H1 (cell line): Measurements from ENCODE around the gene TNS3. TPM values are rescaled to one million over a fixed set of nuclear protein-coding genes. Genes with fewer than 3 reads are reported as not detected.
A peak's percentile ranks its signal among the peaks of the same experiment; 100 is the strongest.

Experiments
- CTCF ChIA-PET: fragments of 300-600 bp; sonication (Branson Sonifier 250); formaldehyde crosslinking; loops from one replicate; lab custom pipeline; 2021; ENCODE audit not compliant: partially characterized antibody; lab: Charles Lee
- POLR2A ChIA-PET: fragments of 300-600 bp; sonication (Branson Sonifier 250); formaldehyde crosslinking; loops from one replicate; lab custom pipeline; 2021; ENCODE audit warnings: inconsistent platforms; ENCODE audit not compliant: partially characterized antibody; lab: Charles Lee
- DNase-seq, 2 experiments: peaks; one replicate each; pipeline versions ENCODE4 v3.0.0 to v3.0.0-alpha.2; 2010 to 2022; ENCODE audit warnings: low spot score in 2 of 2, low read depth in 1 of 2, mixed read lengths in 1 of 2
- FAIRE-seq: peaks from 2 replicates; lab custom pipeline; 2011; peaks lifted over from hg19 to GRCh38; lab: Jason Lieb, UNC
- H2AFZ ChIP-seq: 2 replicates; pipeline ENCODE4 v1.8.1; 2012; ENCODE audit warnings: low read length, inconsistent platforms
- H2AK5ac ChIP-seq: 2 replicates; pipeline ENCODE4 v1.6.1; 2013; ENCODE audit warnings: low read depth, low read length
- H2BK120ac ChIP-seq: replicated peaks from 2 replicates; pipeline ENCODE3; 2013; ENCODE audit warnings: low read depth, low read length, inconsistent platforms
- H2BK12ac ChIP-seq: 2 replicates; pipeline ENCODE4 v1.6.1; 2013; ENCODE audit warnings: low read depth, low read length
- H2BK15ac ChIP-seq: 2 replicates; pipeline ENCODE4 v1.6.1; 2013; ENCODE audit warnings: low read length
- H2BK20ac ChIP-seq: 2 replicates; pipeline ENCODE4 v1.6.1; 2013; ENCODE audit warnings: low read length
- H2BK5ac ChIP-seq: 2 replicates; pipeline ENCODE4 v1.6.1; 2013; ENCODE audit warnings: low read depth, low read length
- H3K14ac ChIP-seq: 2 replicates; pipeline ENCODE4 v1.6.1; 2013; ENCODE audit warnings: inconsistent platforms; ENCODE audit not compliant: insufficient read length
- H3K18ac ChIP-seq: 2 replicates; pipeline ENCODE4 v1.6.1; 2013; ENCODE audit warnings: low read length; ENCODE audit errors: extremely low read depth
- H3K23ac ChIP-seq: 2 replicates; pipeline ENCODE4 v1.6.1; 2013; ENCODE audit warnings: inconsistent platforms; ENCODE audit not compliant: insufficient read length
- H3K23me2 ChIP-seq: 2 replicates; pipeline ENCODE4 v1.6.1; 2013; ENCODE audit warnings: low read depth, low read length
- H3K27ac ChIP-seq: 2 replicates; pipeline ENCODE4 v1.6.1; 2011; ENCODE audit warnings: low read depth, low read length, inconsistent platforms
- H3K27me3 ChIP-seq, 4 experiments: replicated peaks in 1 of 4; 1 replicate in 1 of 4; 2 replicates in 3 of 4; pipeline versions ENCODE4 v1.6.1 to v1.8.1; 2011 to 2013; ENCODE audit warnings: low read length in 3 of 4, mild to moderate bottlenecking in 3 of 4, inconsistent platforms in 2 of 4, mixed read lengths in 2 of 4, moderate library complexity in 1 of 4; ENCODE audit not compliant: control insufficient read depth in 3 of 4, insufficient read depth in 3 of 4; ENCODE audit errors: extremely low read depth in 1 of 4
- H3K36me3 ChIP-seq, 4 experiments: 2 replicates each; pipeline versions ENCODE4 v1.6.1 to v1.8.1; 2011 to 2013; ENCODE audit warnings: mild to moderate bottlenecking in 4 of 4, low read length in 3 of 4, moderate library complexity in 2 of 4, control low read depth in 1 of 4, inconsistent platforms in 1 of 4; ENCODE audit not compliant: insufficient read depth in 4 of 4, control insufficient read depth in 2 of 4
- H3K4ac ChIP-seq: replicated peaks from 2 replicates; pipeline ENCODE3; 2013; ENCODE audit warnings: low read length, low read depth, mixed read lengths, inconsistent platforms; ENCODE audit not compliant: insufficient read length
- H3K4me1 ChIP-seq, 4 experiments: replicated peaks in 1 of 4; 1 replicate in 1 of 4; 2 replicates in 3 of 4; pipeline versions ENCODE4 v1.6.1 to v1.8.1; 2011 to 2013; ENCODE audit warnings: low read length in 3 of 4, inconsistent platforms in 2 of 4, mixed read lengths in 1 of 4; ENCODE audit not compliant: insufficient read depth in 4 of 4, control insufficient read depth in 3 of 4
- H3K4me2 ChIP-seq, 2 experiments: 2 replicates each; pipeline versions ENCODE4 v1.6.1 to v1.8.1; 2011 to 2013; ENCODE audit warnings: low read depth in 2 of 2, low read length in 2 of 2, control low read depth in 1 of 2, inconsistent platforms in 1 of 2, mild to moderate bottlenecking in 1 of 2; ENCODE audit not compliant: insufficient read depth in 1 of 2
- H3K4me3 ChIP-seq, 4 experiments: fragments of 200-600, 300-600 bp in 1 of 4; sonication (generic), shearing (Covaris generic), sonication (Bioruptor Twin) in 1 of 4; 2 replicates each; pipeline versions ENCODE4 v1.5.1 to v1.8.1; 2011 to 2016; ENCODE audit warnings: low read length in 4 of 4, low read depth in 3 of 4, control low read depth in 2 of 4, inconsistent platforms in 2 of 4, mild to moderate bottlenecking in 2 of 4, mixed read lengths in 1 of 4, moderate library complexity in 1 of 4; ENCODE audit not compliant: insufficient read depth in 2 of 4; ENCODE audit errors: extremely low read depth in 1 of 4
- H3K56ac ChIP-seq: replicated peaks from 2 replicates; pipeline ENCODE3; 2013; ENCODE audit warnings: low read depth, mild to moderate bottlenecking, mixed read lengths, low read length, inconsistent platforms; ENCODE audit not compliant: insufficient read length
- H3K79me1 ChIP-seq: 2 replicates; pipeline ENCODE4 v1.6.1; 2013; ENCODE audit warnings: low read depth, low read length, control low read depth
- H3K79me2 ChIP-seq, 2 experiments: 2 replicates each; pipeline versions ENCODE4 v1.6.1 to v1.8.1; 2012 to 2013; ENCODE audit warnings: low read length in 2 of 2, mild to moderate bottlenecking in 2 of 2, inconsistent platforms in 1 of 2; ENCODE audit not compliant: insufficient read depth in 2 of 2, control insufficient read depth in 1 of 2
- H3K9ac ChIP-seq, 4 experiments: replicated peaks in 1 of 4; 1 replicate in 1 of 4; 2 replicates in 3 of 4; pipeline versions ENCODE4 v1.6.1 to v1.8.1; 2011 to 2013; ENCODE audit warnings: low read depth in 3 of 4, low read length in 3 of 4, control low read depth in 2 of 4, mild to moderate bottlenecking in 2 of 4, moderate library complexity in 2 of 4, inconsistent platforms in 1 of 4; ENCODE audit errors: extremely low read depth in 1 of 4
- H3K9me3 ChIP-seq, 2 experiments: 2 replicates each; pipeline versions ENCODE4 v1.6.1 to v1.8.1; 2012 to 2013; ENCODE audit warnings: mild to moderate bottlenecking in 2 of 2, moderate library complexity in 2 of 2, control low read depth in 1 of 2, inconsistent platforms in 1 of 2, low read depth in 1 of 2, low read length in 1 of 2, mixed read lengths in 1 of 2; ENCODE audit not compliant: insufficient read depth in 2 of 2
- H4K20me1 ChIP-seq, 2 experiments: replicated peaks in 1 of 2; 2 replicates each; pipeline versions ENCODE3 to v1.8.1; 2011 to 2013; ENCODE audit warnings: inconsistent platforms in 2 of 2, low read length in 2 of 2, mild to moderate bottlenecking in 1 of 2; ENCODE audit not compliant: insufficient read depth in 2 of 2, control insufficient read depth in 1 of 2
- H4K5ac ChIP-seq: 2 replicates; pipeline ENCODE4 v1.6.1; 2013; ENCODE audit warnings: low read length, low read depth, mixed read lengths, inconsistent platforms; ENCODE audit not compliant: insufficient read length
- H4K8ac ChIP-seq: 2 replicates; pipeline ENCODE4 v1.8.0; 2013; ENCODE audit warnings: mild to moderate bottlenecking, moderate library complexity, low read length, inconsistent platforms; ENCODE audit not compliant: insufficient read depth; ENCODE audit errors: extremely low read depth
- H4K91ac ChIP-seq: replicated peaks from 2 replicates; pipeline ENCODE3; 2013; ENCODE audit warnings: low read length, mixed read lengths, inconsistent platforms; ENCODE audit not compliant: insufficient read length
- RAD21 ChIP-seq, 2 experiments: IDR thresholded peaks in 1 of 2; conservative IDR thresholded peaks in 1 of 2; 2 replicates each; pipeline ENCODE4 v1.6.1; 2011; ENCODE audit warnings: low read depth in 2 of 2, low read length in 2 of 2, improper control_type of control experiment in 1 of 2, inconsistent platforms in 1 of 2, mild to moderate bottlenecking in 1 of 2, moderate library complexity in 1 of 2
- TCF12 ChIP-seq: IDR thresholded peaks from 2 replicates; pipeline ENCODE4 v1.6.1; 2011; ENCODE audit warnings: low read depth, mild to moderate bottlenecking, low read length
- WGBS, 2 experiments: shearing (Covaris generic) in 1 of 2; methylation state at CpG; one replicate each; pipeline versions ENCODE4 v1.1.6 to v1.1.7; 2013 to 2015; ENCODE audit warnings: low lambda C conversion rate in 2 of 2, mixed read lengths in 2 of 2, inconsistent platforms in 1 of 2, low coverage in 1 of 2, missing lambda C conversion rate in 1 of 2; ENCODE audit not compliant: insufficient replicate concordance in 2 of 2, insufficient coverage in 1 of 2, insufficient read length in 1 of 2; ENCODE audit errors: extremely low coverage in 1 of 2, missing lambda C conversion rate in 1 of 2; 5-methylcytosine and 5-hydroxymethylcytosine counted together
- polyA plus RNA-seq, 7 experiments: library from polyadenylated mRNA; depleted of rRNA in 3 of 7; stranded (reverse) in 5 of 7; unstranded in 2 of 7; fragments of >200 nt in 5 of 7; fragments of 200-250 nt in 2 of 7; gene quantifications; 1 replicate in 5 of 7; 2 replicates in 1 of 7; 4 replicates in 1 of 7; pipeline versions ENCODE4 v1.2.1 to v1.2.3, GENCODE V29; 2011 to 2013; ENCODE audit warnings: missing spikeins in 2 of 7, mixed read lengths in 2 of 7
- total RNA-seq: library from RNA; stranded (reverse); fragmentation: NEBNext Ultra II Directional; extraction: Animal tissue kit (Norgen Biotek cat#: 25700); gene quantifications from 2 replicates; pipeline ENCODE4 v1.2.1, GENCODE V29; 2021

TNS3 gene
- total and polyA plus RNA-seq, 2 of the 8 experiments (the other 6 are each of a cell fraction or from before 2014, with no cell fraction given): 11.9 to 24.2 TPM

DNA sequence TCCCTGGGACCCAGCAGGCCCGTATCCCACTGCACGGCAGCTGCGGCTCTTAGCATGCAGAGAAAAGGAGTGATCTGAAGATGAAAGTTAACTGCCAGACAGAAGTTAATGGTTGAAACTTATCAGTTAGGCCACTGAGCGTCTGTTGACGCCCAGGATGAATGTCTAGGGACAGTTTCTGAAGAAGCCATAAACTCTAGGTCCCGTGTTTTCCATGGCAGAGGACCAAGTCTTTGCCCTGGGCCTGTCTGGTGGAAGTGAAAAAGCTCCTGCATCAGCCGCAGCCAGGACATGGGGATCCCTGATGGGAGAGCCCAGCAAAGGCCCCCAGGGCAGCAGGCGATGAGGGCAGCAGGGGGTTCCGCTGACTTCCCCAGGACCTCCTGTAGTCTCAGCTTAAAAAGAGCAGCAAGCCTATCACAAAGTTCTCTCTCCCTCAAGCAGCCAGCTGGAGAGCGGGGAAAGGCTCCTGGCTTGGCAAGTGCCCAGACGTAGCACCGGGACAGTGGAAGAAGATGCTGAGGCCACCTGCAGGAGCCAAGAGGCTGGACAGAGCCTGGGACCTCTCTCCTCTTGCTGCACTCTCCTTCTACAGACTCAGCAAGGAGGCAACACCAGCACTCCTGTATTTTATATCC lies 79.6 kb downstream of the TNS3 start:
- H2AK5ac ChIP-seq: 0 out of 2 replicates have a peak overlapping the region, but pooled peaks have one; percentile 1
- H3K36me3 ChIP-seq: no peaks in the 10 kb centered on the region
- peak overlapping the region; percentile 26; the same call in 1 of the 2 replicates for H2BK5ac ChIP-seq
- no peak overlapping the region for H2BK15ac ChIP-seq
- no peak overlapping the region for H4K5ac ChIP-seq
- no peak overlapping the region for H3K4ac ChIP-seq
- H4K20me1 ChIP-seq: peaks cover 0 to 6% of the 10 kb centered on the region in 2 experiments
- no peak overlapping the region for H3K27ac ChIP-seq
- H3K9ac ChIP-seq: no peak overlapping the region
- H3K56ac ChIP-seq: no peak overlapping the region
- H2AFZ ChIP-seq: no peak overlapping the region
- no peak overlapping the region for H3K18ac ChIP-seq
- no peak overlapping the region for H2BK20ac ChIP-seq
- H3K27me3 ChIP-seq: no peaks in the 10 kb centered on the region
- H4K8ac ChIP-seq: no peak overlapping the region; the same call in 1 of the 2 replicates
- H3K9me3 ChIP-seq: no peaks in the 10 kb centered on the region
- CTCF ChIA-PET: interaction anchor here (1.6 to 2.0 kb wide), 3 partner anchors 11 to 14 kb away, joined by 3 to 5 read pairs (median 4); no protein-coding TSS in a partner anchor
- 0 out of 4 replicates have a peak, but pooled peaks of 1 of the 2 experiments have one; percentile 13 for TF ChIP-seq RAD21 (IDR thresholded peaks at IDR 0.05 in 1 of 2, conservative IDR thresholded peaks at IDR 0.05 in 1 of 2; ENCODE audit: low read depth in 2 of 2, low read length in 2 of 2)
- no peak for TF ChIP-seq TCF12
- no peak overlapping the region for H3K4me2 ChIP-seq
- H3K79me2 ChIP-seq: no peaks in the 10 kb centered on the region; a peak in 1 of 4 replicates
- H4K91ac ChIP-seq: no peak overlapping the region
- H3K23ac ChIP-seq: no peak overlapping the region
- no peak for FAIRE-seq
- POLR2A ChIA-PET: interaction anchor here (1.1 kb wide), 1 partner anchor 10 kb away, joined by 3 read pairs; no protein-coding TSS in a partner anchor
- no peak for DNase-seq
- no peak overlapping the region for H3K14ac ChIP-seq
- H2BK12ac ChIP-seq: no peak overlapping the region
- no peak overlapping the region for H2BK120ac ChIP-seq
- peaks cover 10% of the 10 kb centered on the region; the same call in 1 of the 2 replicates for H3K79me1 ChIP-seq
- H3K23me2 ChIP-seq: no peaks in the 10 kb centered on the region; the same call in 1 of the 2 replicates
- H3K4me3 ChIP-seq: no peak overlapping the region
- 92% methylated on average over 12 of the region's 12 CpGs; no CpG with 5 or more reads in 1 of the 2 experiments for WGBS, 2 experiments
- peaks cover 0 to 3% (median 1%) of the 10 kb centered on the region in 4 experiments; a peak in 6 of 7 replicates for H3K4me1 ChIP-seq
